Measurements from ENCODE around the gene RNF220. TPM values are rescaled to one million over a fixed set of nuclear protein-coding genes. Genes with fewer than 3 reads are reported as not detected.

RNF220 gene
- total and polyA plus RNA-seq, 9 donors = 58.0 to 101 (median 64.7) TPM

- Histone ChIP-seq H3K27me3 (no peaks in the 10 kb centered on the region), H3K9me3 (no peaks in the 10 kb centered on the region), H3K27ac (no peak overlapping the region), H3K4me1 (ENCODE audit: insufficient read depth) (no peaks in the 10 kb centered on the region), H3K4me3 (no peak overlapping the region), H3K36me3 (no peaks in the 10 kb centered on the region)
- TF ChIP-seq CTCF (IDR thresholded peaks at IDR 0.05) (no peak), EP300 (IDR thresholded peaks at IDR 0.05) (no peak), POLR2A (IDR thresholded peaks at IDR 0.05) (no peak)
- DNase-seq = no peak
- WGBS, 3 donors = 35 to 43% (median 39%) methylated on average over 18 of the region's 18 CpGs
- intact Hi-C loops (cut with DNase I) = no loop called here
These were observed 67.8 kb downstream of the RNF220 start for GRCh38 chr1:44472620-44473525.

GRCh38 chr1:44476891-44477290 is 71.8 kb downstream of the RNF220 start:
- Histone ChIP-seq H3K4me3 (no peak overlapping the region), H3K27me3 (no peaks in the 10 kb centered on the region), H3K9me3 (no peaks in the 10 kb centered on the region), H3K36me3 (no peaks in the 10 kb centered on the region), H3K27ac (no peak overlapping the region), H3K4me1 (ENCODE audit: insufficient read depth) (no peaks in the 10 kb centered on the region)
- DNase-seq = no peak
- intact Hi-C loops (cut with DNase I) = no loop called here
- TF ChIP-seq POLR2A (IDR thresholded peaks at IDR 0.05) (no peak), CTCF (IDR thresholded peaks at IDR 0.05) (no peak), EP300 (IDR thresholded peaks at IDR 0.05) (no peak)

- no peak for DNase-seq
- WGBS, 3 donors = 34 to 50% (median 46%) methylated on average over 2 of the region's 2 CpGs
- Histone ChIP-seq H3K27me3 (no peaks in the 10 kb centered on the region), H3K36me3 (no peaks in the 10 kb centered on the region), H3K4me3 (no peak overlapping the region), H3K4me1 (ENCODE audit: insufficient read depth) (no peaks in the 10 kb centered on the region), H3K9me3 (no peaks in the 10 kb centered on the region), H3K27ac (no peak overlapping the region)
- TF ChIP-seq EP300 (IDR thresholded peaks at IDR 0.05) = no peak
- no peak for TF ChIP-seq CTCF (IDR thresholded peaks at IDR 0.05)
- intact Hi-C loops (cut with DNase I) = no loop called here
These were observed 76.6 kb downstream of the RNF220 start for GRCh38 chr1:44481701-44482100.

- 87 to 96% (median 90%) methylated on average over 5 of the region's 5 CpGs for WGBS, 3 donors
- TF ChIP-seq EP300 (IDR thresholded peaks at IDR 0.05) = no peak
- no peak for TF ChIP-seq POLR2A (IDR thresholded peaks at IDR 0.05)
- no peak for TF ChIP-seq CTCF (IDR thresholded peaks at IDR 0.05)
- no peaks in the 10 kb centered on the region for H3K4me1 ChIP-seq (ENCODE audit: insufficient read depth)
- H3K36me3 ChIP-seq = no peaks in the 10 kb centered on the region
- DNase-seq = no peak
- H3K4me3 ChIP-seq = no peak overlapping the region
- intact Hi-C loops (cut with DNase I) = no loop called here
- no peak overlapping the region for H3K27ac ChIP-seq
- no peaks in the 10 kb centered on the region for H3K27me3 ChIP-seq
- H3K9me3 ChIP-seq = no peaks in the 10 kb centered on the region
These were observed 78.2 kb downstream of the RNF220 start for GRCh38 chr1:44483089-44483874.
